Nucleus accumbens (tissue), 56 donors: Measurements from ENCODE around the gene IMPG1.

Experiments used
- DNase-seq, 56 donors: peaks; one replicate each; lab custom pipeline; 2025; lab: John Stamatoyannopoulos, UW

IMPG1 gene

DNA sequence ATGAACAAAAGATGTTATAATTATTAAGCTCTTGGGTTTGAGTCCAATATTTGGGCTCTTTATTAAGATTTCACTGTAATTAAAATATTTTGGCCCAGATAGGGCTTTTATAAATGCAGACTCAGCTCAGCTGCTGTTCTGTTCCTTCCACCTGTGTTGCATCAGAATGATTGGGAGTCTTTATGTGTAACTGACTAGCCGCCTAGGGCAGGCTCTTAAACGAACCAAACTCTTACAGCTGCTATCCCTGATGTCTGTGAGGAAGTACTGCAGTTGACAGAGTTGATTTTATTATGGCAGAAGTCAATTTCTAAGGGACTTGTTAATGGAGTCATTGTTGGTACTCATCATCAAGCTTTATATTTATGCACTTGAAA is 178.7 kb downstream of the IMPG1 start:
- DNase-seq = no peak

DNA sequence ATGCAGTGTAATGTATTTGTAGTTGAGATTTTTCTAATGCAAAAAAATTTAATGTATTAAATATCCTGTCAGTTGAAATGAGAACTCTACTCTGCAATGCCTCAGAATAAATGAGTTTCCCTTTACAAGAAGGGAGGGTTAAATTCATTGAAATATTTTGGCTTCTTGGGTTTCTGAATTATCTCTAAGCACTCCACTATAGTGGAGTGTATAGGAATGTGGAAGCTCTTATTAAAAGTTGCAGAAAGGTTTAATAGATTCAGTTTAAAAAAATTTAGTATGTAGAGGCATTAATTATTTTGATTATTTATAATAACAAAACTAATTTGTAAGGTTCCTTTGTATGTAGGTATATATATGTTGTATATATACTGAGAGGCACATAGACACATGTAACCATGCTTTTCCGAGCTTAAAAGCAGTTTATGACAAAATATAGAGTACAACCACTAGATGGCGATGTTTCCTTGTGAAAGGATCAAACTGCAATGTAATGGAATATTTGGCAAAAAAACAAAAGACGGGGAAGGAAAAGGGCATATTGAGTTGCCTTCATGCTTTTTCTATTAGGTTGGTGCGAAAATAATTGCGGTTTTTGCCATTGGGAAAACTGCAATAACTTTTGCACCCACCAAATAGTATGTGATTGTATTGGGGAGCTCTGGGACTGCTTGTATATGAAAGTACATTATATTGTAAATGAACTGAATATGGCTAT is 179.2 kb downstream of the IMPG1 start:
- DNase-seq = peak in 1 of 56 donors; percentile 7

DNA sequence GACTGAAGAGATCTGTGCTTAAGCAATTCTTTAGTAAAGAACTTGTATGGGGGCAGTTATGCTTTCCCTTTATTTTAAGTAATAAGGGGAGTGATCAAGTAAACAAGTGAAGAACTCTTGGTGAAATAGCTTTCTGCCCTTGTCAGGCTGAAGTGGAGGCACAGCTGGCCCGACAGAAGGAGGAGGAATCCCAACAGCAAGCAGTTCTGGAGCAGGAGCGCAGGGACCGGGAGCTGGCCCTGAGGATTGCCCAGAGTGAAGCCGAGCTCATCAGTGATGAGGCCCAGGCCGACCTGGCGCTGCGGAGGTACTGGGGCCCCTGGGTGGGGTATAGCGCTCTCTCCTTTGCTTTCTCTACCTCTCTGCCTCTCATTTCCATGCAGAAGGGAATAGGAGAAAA is 180.1 kb downstream of the IMPG1 start:
- no peak for DNase-seq

DNA sequence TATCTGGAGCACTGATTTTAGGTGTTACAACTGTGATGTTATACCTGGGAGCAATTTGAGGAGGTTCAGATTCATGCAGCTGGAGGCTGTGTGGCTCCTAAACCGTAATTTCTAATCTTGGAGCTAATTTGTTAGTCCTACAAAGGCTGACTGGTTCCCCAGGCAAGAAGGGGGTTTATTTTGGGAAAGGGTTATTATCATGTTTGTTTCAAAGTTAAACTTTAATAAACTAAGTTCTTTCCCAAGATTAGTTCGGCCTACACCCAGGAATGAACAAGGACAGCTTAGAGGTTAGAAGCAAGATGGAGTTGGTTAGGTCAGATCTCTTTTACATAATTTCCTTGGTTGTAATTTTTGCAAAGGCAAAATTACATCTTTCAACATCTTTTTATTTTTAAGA is 187.6 kb downstream of the IMPG1 start:
- no peak for DNase-seq

DNA sequence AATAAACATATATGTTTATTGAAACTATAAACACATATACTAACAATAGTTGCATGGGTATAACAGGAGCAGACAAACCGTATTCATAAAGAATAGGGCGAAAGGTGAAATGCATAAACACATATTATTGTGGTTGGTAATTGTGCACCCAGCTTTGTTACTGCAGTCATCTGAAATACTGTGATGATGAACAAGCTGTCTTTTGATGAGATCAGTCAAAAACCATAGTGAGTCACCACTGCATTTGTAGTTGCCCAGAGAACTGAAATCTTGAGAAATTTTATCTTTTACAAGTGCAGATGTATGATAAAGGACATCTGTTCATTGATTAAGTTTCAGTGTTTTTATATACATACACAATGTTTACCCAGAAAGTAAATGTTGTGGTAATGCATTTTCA is 189.7 kb downstream of the IMPG1 start:
- no peak for DNase-seq

DNA sequence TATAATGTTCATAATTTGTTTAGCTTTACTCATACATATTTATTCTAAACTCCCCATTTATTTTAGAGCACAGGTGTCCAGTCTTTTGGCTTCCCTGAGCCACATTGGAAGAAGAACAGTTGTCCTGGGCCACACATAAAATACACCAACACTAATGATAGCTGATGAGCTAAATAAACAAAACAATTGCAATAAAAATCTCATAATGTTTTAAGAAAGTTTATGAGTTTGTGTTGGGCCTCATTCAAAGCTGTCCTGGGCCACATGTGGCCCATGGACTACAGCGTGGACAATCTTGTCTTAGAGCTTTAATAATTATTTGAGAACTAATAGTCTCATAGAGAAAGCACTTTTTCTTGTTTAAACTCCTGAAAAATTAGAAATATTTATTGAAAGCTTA is 192.2 kb downstream of the IMPG1 start:
- DNase-seq = no peak

DNA sequence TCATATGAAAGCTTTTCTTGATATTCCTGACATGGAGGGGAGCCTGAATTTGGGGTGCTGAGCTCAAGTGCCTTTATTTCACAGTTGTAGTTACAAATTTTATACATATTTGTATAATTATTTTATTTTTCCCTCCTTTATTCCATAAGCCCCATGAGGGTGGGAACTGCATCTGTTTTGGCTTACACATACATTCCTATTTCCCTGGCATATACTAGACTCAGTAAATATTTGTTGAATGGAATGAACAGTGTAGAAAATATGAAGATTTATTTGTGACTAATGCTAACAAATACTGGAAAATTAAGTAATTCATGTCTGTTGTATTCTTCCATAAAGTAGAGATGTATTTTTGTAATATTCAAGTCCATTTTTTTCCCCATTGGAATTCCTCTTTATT is 196.3 kb downstream of the IMPG1 start:
- DNase-seq = no peak

DNA sequence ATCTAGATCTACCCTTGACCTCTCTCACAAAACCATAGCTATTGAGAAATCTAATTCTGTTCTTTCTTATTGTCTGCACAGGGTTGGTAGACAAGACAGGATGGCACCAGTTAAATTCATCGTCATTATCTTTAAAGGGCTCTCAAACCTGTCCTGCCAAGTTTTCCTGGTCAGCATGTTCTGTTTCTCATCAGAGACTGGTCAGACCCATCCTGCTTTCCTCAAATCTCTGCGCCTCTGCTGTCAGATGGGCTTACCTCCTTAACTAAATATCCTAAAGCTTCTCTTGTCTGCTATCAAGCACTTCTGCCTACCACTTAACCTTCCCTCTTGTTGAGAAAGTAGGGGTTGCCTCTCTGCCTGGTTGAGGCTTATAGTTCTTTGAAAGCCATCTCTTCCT is 198.2 kb downstream of the IMPG1 start:
- DNase-seq = no peak
